ENCODE data around the gene ST6GALNAC6.

GRCh38 chr9:127893392-127893791 is 6.0 kb downstream of the ST6GALNAC6 start:
- TF ChIP-seq EP300 (conservative IDR thresholded peaks at IDR 0.05; ENCODE audit: poor library complexity, severe bottlenecking) (no peak), CTCF (IDR thresholded peaks at IDR 0.05; ENCODE audit: poor library complexity, severe bottlenecking) (no peak), EZH2 (IDR thresholded peaks at IDR 0.05; ENCODE audit: borderline replicate concordance, insufficient read depth, low read length, poor library complexity, severe bottlenecking) (no peak), POLR2AphosphoS5 (IDR thresholded peaks at IDR 0.05) (no peak), RAD21 (conservative IDR thresholded peaks at IDR 0.05) (no peak), SMC3 (conservative IDR thresholded peaks at IDR 0.05; ENCODE audit: poor library complexity) (no peak)

All from neural cell (in vitro differentiated cells).